ENCODE data around the gene SHC1. TPM values are rescaled to one million over a fixed set of nuclear protein-coding genes. Genes with fewer than 3 reads are reported as not detected.

Gene SHC1
- total RNA-seq, 1 donor from 2014 or later = 915 TPM

- DNase-seq (ENCODE audit: low spot score) = no peak
- Mint-ChIP-seq H3K27me3 (ENCODE audit: unreplicated experiment) (peaks cover 6% of the 10 kb centered on the region), H3K36me3 (ENCODE audit: low read depth, unreplicated experiment) (peaks cover 3% of the 10 kb centered on the region), H3K9me3 (ENCODE audit: unreplicated experiment) (no peaks in the 10 kb centered on the region), H3K27ac (ENCODE audit: unreplicated experiment) (no peak overlapping the region), H3K4me3 (ENCODE audit: unreplicated experiment) (peak overlapping the region; percentile 63), H3K4me1 (ENCODE audit: unreplicated experiment) (peaks cover 11% of the 10 kb centered on the region)
- TF ChIP-seq CTCF (IDR thresholded peaks at IDR 0.05; ENCODE audit: unreplicated experiment) = no peak
These were observed 24.0 kb upstream of the SHC1 start for GRCh38 chr1:154994591-154994990.

- Mint-ChIP-seq H3K9me3 (ENCODE audit: unreplicated experiment) (no peaks in the 10 kb centered on the region), H3K27ac (ENCODE audit: unreplicated experiment) (no peak overlapping the region), H3K36me3 (ENCODE audit: low read depth, unreplicated experiment) (peaks cover 5% of the 10 kb centered on the region), H3K4me3 (ENCODE audit: unreplicated experiment) (peak overlapping the region; percentile 12), H3K27me3 (ENCODE audit: unreplicated experiment) (peaks cover 6% of the 10 kb centered on the region), H3K4me1 (ENCODE audit: unreplicated experiment) (peaks cover 12% of the 10 kb centered on the region)
- no peak for DNase-seq (ENCODE audit: low spot score)
- no peak for TF ChIP-seq CTCF (IDR thresholded peaks at IDR 0.05; ENCODE audit: unreplicated experiment)
These were observed 23.7 kb upstream of the SHC1 start for GRCh38 chr1:154994269-154994587.

GRCh38 chr1:154993572-154994268, 23.2 kb upstream of the SHC1 start, which contains the start of gene LENEP:
Gene LENEP, plus strand, starts transcription at chr1:154993586. Its CDS starts 22 bp downstream, at chr1:154993608.
- no peak for DNase-seq (ENCODE audit: low spot score)
- H3K27me3 Mint-ChIP-seq (ENCODE audit: unreplicated experiment) = peaks cover 1% of the 10 kb centered on the region
- peaks cover 9% of the 10 kb centered on the region for H3K36me3 Mint-ChIP-seq (ENCODE audit: low read depth, unreplicated experiment)
- H3K4me1 Mint-ChIP-seq (ENCODE audit: unreplicated experiment) = peaks cover 13% of the 10 kb centered on the region
- no peaks in the 10 kb centered on the region for H3K9me3 Mint-ChIP-seq (ENCODE audit: unreplicated experiment)
- TF ChIP-seq CTCF (IDR thresholded peaks at IDR 0.05; ENCODE audit: unreplicated experiment) = no peak
- H3K4me3 Mint-ChIP-seq (ENCODE audit: unreplicated experiment) = peak within 1 kb of the TSS; percentile 12
- no peak within 1 kb of the TSS for H3K27ac Mint-ChIP-seq (ENCODE audit: unreplicated experiment)

GRCh38 chr1:154992721-154993571, 22.4 kb upstream of the SHC1 start:
- H3K4me1 Mint-ChIP-seq (ENCODE audit: unreplicated experiment) = peaks cover 13% of the 10 kb centered on the region
- H3K27ac Mint-ChIP-seq (ENCODE audit: unreplicated experiment) = no peak overlapping the region
- peaks cover 12% of the 10 kb centered on the region for H3K36me3 Mint-ChIP-seq (ENCODE audit: low read depth, unreplicated experiment)
- H3K4me3 Mint-ChIP-seq (ENCODE audit: unreplicated experiment) = no peak overlapping the region
- no peak for DNase-seq (ENCODE audit: low spot score)
- H3K9me3 Mint-ChIP-seq (ENCODE audit: unreplicated experiment) = no peaks in the 10 kb centered on the region
- no peaks in the 10 kb centered on the region for H3K27me3 Mint-ChIP-seq (ENCODE audit: unreplicated experiment)
- no peak for TF ChIP-seq CTCF (IDR thresholded peaks at IDR 0.05; ENCODE audit: unreplicated experiment)

GRCh38 chr1:154990276-154990675, 19.7 kb upstream of the SHC1 start:
- H3K27ac Mint-ChIP-seq (ENCODE audit: unreplicated experiment) = no peak overlapping the region
- no peak for DNase-seq (ENCODE audit: low spot score)
- peaks cover 13% of the 10 kb centered on the region for H3K4me1 Mint-ChIP-seq (ENCODE audit: unreplicated experiment)
- H3K36me3 Mint-ChIP-seq (ENCODE audit: low read depth, unreplicated experiment) = peaks cover 12% of the 10 kb centered on the region
- no peak overlapping the region for H3K4me3 Mint-ChIP-seq (ENCODE audit: unreplicated experiment)
- no peak for TF ChIP-seq CTCF (IDR thresholded peaks at IDR 0.05; ENCODE audit: unreplicated experiment)
- no peaks in the 10 kb centered on the region for H3K9me3 Mint-ChIP-seq (ENCODE audit: unreplicated experiment)
- no peaks in the 10 kb centered on the region for H3K27me3 Mint-ChIP-seq (ENCODE audit: unreplicated experiment)

Data from endothelial cell (in vitro differentiated cells).